ENCODE measurements around the gene ITGA11.

DNA sequence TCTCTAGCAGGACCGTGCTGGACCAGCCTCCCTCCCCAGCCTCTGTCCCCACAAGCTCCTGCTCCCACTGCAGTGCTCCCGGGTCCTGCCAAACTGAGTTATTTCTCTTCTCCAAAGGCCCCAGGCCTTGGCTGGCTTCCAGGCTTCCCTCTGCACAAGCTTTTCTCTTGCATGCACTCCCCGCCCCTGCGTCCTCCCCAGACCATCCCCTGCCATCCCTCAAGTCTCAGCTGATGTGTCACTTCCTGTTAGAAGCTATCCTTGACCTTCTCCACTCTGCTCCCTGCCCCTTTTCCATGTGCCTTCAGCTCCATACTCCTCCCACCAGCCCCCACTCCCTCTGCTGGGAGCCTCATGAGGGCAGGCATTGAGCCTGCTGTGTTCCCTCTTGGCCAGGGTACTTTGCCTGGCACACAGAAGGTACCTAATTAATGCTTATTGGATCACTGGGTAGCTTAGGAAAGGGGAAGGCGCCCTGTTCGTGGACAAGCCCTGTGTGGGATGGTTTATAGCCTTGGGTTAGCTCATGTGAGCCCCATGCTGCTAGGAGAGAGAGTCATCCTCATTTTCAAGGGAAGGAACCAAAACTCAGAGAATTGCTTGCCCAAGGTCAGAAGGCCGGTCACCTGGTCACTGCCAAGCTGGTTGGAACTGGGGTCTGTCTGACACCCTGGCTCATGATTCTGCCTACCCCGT is 98.0 kb downstream of the ITGA11 start:
- TF ChIP-seq, protein P1, sequence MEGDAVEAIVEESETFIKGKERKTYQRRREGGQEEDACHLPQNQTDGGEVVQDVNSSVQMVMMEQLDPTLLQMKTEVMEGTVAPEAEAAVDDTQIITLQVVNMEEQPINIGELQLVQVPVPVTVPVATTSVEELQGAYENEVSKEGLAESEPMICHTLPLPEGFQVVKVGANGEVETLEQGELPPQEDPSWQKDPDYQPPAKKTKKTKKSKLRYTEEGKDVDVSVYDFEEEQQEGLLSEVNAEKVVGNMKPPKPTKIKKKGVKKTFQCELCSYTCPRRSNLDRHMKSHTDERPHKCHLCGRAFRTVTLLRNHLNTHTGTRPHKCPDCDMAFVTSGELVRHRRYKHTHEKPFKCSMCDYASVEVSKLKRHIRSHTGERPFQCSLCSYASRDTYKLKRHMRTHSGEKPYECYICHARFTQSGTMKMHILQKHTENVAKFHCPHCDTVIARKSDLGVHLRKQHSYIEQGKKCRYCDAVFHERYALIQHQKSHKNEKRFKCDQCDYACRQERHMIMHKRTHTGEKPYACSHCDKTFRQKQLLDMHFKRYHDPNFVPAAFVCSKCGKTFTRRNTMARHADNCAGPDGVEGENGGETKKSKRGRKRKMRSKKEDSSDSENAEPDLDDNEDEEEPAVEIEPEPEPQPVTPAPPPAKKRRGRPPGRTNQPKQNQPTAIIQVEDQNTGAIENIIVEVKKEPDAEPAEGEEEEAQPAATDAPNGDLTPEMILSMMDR (conservative IDR thresholded peaks at IDR 0.05 in 1 of 2, IDR thresholded peaks at IDR 0.05 in 1 of 2; ENCODE audit: low read depth in 1 of 2, low read length in 2 of 2), result no peak
- TF ChIP-seq EZH2 (IDR thresholded peaks at IDR 0.05; ENCODE audit: low read length, missing control alignments), result no peak

Measured in fibroblast of lung (primary cell).